H9 (cell line): Measurements from ENCODE around the gene FRMD1. TPM values are rescaled to one million over a fixed set of nuclear protein-coding genes. Genes with fewer than 3 reads are reported as not detected.
A peak's percentile ranks its signal among the peaks of the same experiment; 100 is the strongest.

Source experiments
- DNase-seq: peaks from one replicate; pipeline ENCODE4 v3.0.0-alpha.2; 2017
- H2AFZ ChIP-seq: one replicate; pipeline ENCODE4 v1.6.1; 2013; ENCODE audit warnings: mild to moderate bottlenecking, low read length, control low read depth, moderate library complexity
- H2AK5ac ChIP-seq: 2 replicates; pipeline ENCODE4 v1.6.1; 2013; ENCODE audit warnings: low read length, control low read depth, mixed read lengths; ENCODE audit not compliant: insufficient read length
- H2BK120ac ChIP-seq: one replicate; pipeline ENCODE4 v1.6.1; 2013; ENCODE audit warnings: low read depth, mild to moderate bottlenecking, low read length, control low read depth, inconsistent platforms; ENCODE audit not compliant: poor library complexity, severe bottlenecking
- H2BK12ac ChIP-seq: 2 replicates; pipeline ENCODE4 v1.6.1; 2013; ENCODE audit warnings: low read length, control low read depth, mixed read lengths, low read depth; ENCODE audit not compliant: insufficient read length
- H2BK15ac ChIP-seq: 2 replicates; pipeline ENCODE4 v1.6.1; 2013; ENCODE audit warnings: low read depth, low read length, control low read depth
- H2BK20ac ChIP-seq: one replicate; pipeline ENCODE4 v1.6.1; 2013; ENCODE audit warnings: low read depth, mild to moderate bottlenecking, low read length, control low read depth, inconsistent platforms; ENCODE audit not compliant: poor library complexity, severe bottlenecking
- H2BK5ac ChIP-seq: 2 replicates; pipeline ENCODE4 v1.6.1; 2013; ENCODE audit warnings: low read length, control low read depth, mixed read lengths; ENCODE audit not compliant: insufficient read length
- H3K14ac ChIP-seq: 2 replicates; pipeline ENCODE4 v1.6.1; 2013; ENCODE audit warnings: low read length, control low read depth; ENCODE audit not compliant: insufficient read depth
- H3K18ac ChIP-seq: 2 replicates; pipeline ENCODE4 v1.6.1; 2013; ENCODE audit warnings: low read depth, mild to moderate bottlenecking, mixed read lengths, low read length, control low read depth; ENCODE audit not compliant: insufficient read length
- H3K23ac ChIP-seq: 2 replicates; pipeline ENCODE4 v1.6.1; 2013; ENCODE audit warnings: low read length, control low read depth, mixed read lengths, low read depth; ENCODE audit not compliant: insufficient read length
- H3K23me2 ChIP-seq: 2 replicates; pipeline ENCODE4 v1.6.1; 2013; ENCODE audit warnings: low read depth, mild to moderate bottlenecking, mixed read lengths, low read length, control low read depth; ENCODE audit not compliant: insufficient read length, poor library complexity, severe bottlenecking
- H3K27ac ChIP-seq: 2 replicates; pipeline ENCODE4 v1.5.1; 2013; ENCODE audit warnings: low read length, control low read depth, mixed read lengths, low read depth; ENCODE audit not compliant: insufficient read length
- H3K27me3 ChIP-seq: 2 replicates; pipeline ENCODE4 v1.6.1; 2013; ENCODE audit warnings: low read length, control low read depth, inconsistent platforms; ENCODE audit not compliant: insufficient read depth
- H3K4ac ChIP-seq: 2 replicates; pipeline ENCODE4 v1.6.1; 2013; ENCODE audit warnings: low read depth, mild to moderate bottlenecking, control low read depth, inconsistent platforms, low read length, moderate library complexity
- H3K4me1 ChIP-seq: 2 replicates; pipeline ENCODE4 v1.6.1; 2013; ENCODE audit warnings: low read length, control low read depth, inconsistent platforms; ENCODE audit not compliant: insufficient read depth
- H3K4me2 ChIP-seq: 2 replicates; pipeline ENCODE4 v1.6.1; 2013; ENCODE audit warnings: low read length, control low read depth, mixed read lengths; ENCODE audit not compliant: insufficient read length, insufficient read depth
- H3K56ac ChIP-seq: 2 replicates; pipeline ENCODE4 v1.6.1; 2013; ENCODE audit warnings: low read depth, mild to moderate bottlenecking, mixed read lengths, low read length, control low read depth; ENCODE audit not compliant: insufficient read length
- H3K79me1 ChIP-seq: 2 replicates; pipeline ENCODE4 v1.6.1; 2013; ENCODE audit warnings: low read depth, mild to moderate bottlenecking, moderate library complexity, low read length, control low read depth, inconsistent platforms; ENCODE audit not compliant: insufficient read depth, poor library complexity, severe bottlenecking
- H3K79me2 ChIP-seq: 2 replicates; pipeline ENCODE4 v1.6.1; 2013; ENCODE audit warnings: low read length, control low read depth, inconsistent platforms; ENCODE audit not compliant: insufficient read depth
- H3K9ac ChIP-seq: 2 replicates; pipeline ENCODE4 v1.6.1; 2013; ENCODE audit warnings: low read length, control low read depth, mixed read lengths; ENCODE audit not compliant: insufficient read length; ENCODE audit errors: extremely low read depth
- H3K9me3 ChIP-seq: one replicate; pipeline ENCODE4 v1.6.1; 2013; ENCODE audit warnings: low read depth, low read length, inconsistent platforms; ENCODE audit not compliant: control insufficient read depth
- H3T11ph ChIP-seq: one replicate; pipeline ENCODE4 v1.6.1; 2013; ENCODE audit warnings: mild to moderate bottlenecking, low read length, control low read depth, inconsistent platforms
- H4K20me1 ChIP-seq: one replicate; pipeline ENCODE4 v1.6.1; 2013; ENCODE audit not compliant: control insufficient read depth, insufficient read length, insufficient read depth
- H4K5ac ChIP-seq: 2 replicates; pipeline ENCODE4 v1.6.1; 2013; ENCODE audit warnings: low read depth, mild to moderate bottlenecking, mixed read lengths, low read length, control low read depth; ENCODE audit not compliant: insufficient read length
- H4K8ac ChIP-seq: replicated peaks from 2 replicates; pipeline ENCODE4 v1.6.1; 2013; ENCODE audit warnings: low read length, control low read depth, mixed read lengths, low read depth; ENCODE audit not compliant: insufficient read length
- H4K91ac ChIP-seq: 2 replicates; pipeline ENCODE4 v1.6.1; 2013; ENCODE audit warnings: low read depth, mild to moderate bottlenecking, moderate library complexity, mixed read lengths, low read length, control low read depth; ENCODE audit not compliant: insufficient read length
- H3K27ac Mint-ChIP-seq, 3 experiments: 2 replicates in 2 of 3; 3 replicates in 1 of 3; pipeline ENCODE4 v1.8.0; 2020 to 2021; ENCODE audit warnings: mixed read lengths in 3 of 3, mild to moderate bottlenecking in 1 of 3, moderate library complexity in 1 of 3
- H3K27me3 Mint-ChIP-seq: 2 replicates; pipeline ENCODE4 v1.8.0; 2021; ENCODE audit warnings: low read depth, mild to moderate bottlenecking, moderate library complexity, mixed read lengths
- H3K36me3 Mint-ChIP-seq, 3 experiments: 2 replicates in 2 of 3; 3 replicates in 1 of 3; pipeline ENCODE4 v1.8.0; 2020 to 2021; ENCODE audit warnings: low read depth in 3 of 3, mixed read lengths in 3 of 3; ENCODE audit not compliant: insufficient read depth in 1 of 3
- H3K4me1 Mint-ChIP-seq, 2 experiments: 2 replicates each; pipeline ENCODE4 v1.8.0; 2020; ENCODE audit warnings: mixed read lengths in 2 of 2
- H3K4me3 Mint-ChIP-seq, 2 experiments: 2 replicates in 1 of 2; 3 replicates in 1 of 2; pipeline ENCODE4 v1.8.0; 2020 to 2021; ENCODE audit warnings: mild to moderate bottlenecking in 2 of 2, mixed read lengths in 2 of 2, moderate library complexity in 1 of 2
- H3K9me3 Mint-ChIP-seq, 2 experiments: 2 replicates in 1 of 2; 3 replicates in 1 of 2; pipeline ENCODE4 v1.8.0; 2020; ENCODE audit warnings: mild to moderate bottlenecking in 2 of 2, mixed read lengths in 2 of 2, moderate library complexity in 1 of 2
- WGBS: extraction: QIAGEN DNeasy Blood & Tissue Kit; methylation state at CpG from one replicate; pipeline ENCODE4 v1.1.7; 2013; ENCODE audit warnings: missing lambda C conversion rate, low lambda C conversion rate, mixed read lengths; ENCODE audit not compliant: insufficient read length; ENCODE audit errors: extremely low coverage; 5-methylcytosine and 5-hydroxymethylcytosine counted together
- total RNA-seq: library from RNA; stranded (reverse); gene quantifications from 2 replicates; pipeline ENCODE4 v1.2.1, GENCODE V29; 2021
- TF ChIP-seq, protein P1 (sequence below): fragments of 200-600 bp; sonication (generic); conservative IDR thresholded peaks from 3 replicates; pipeline ENCODE4 v1.8.0; 2021; ENCODE audit warnings: antibody characterized with exemption, mild to moderate bottlenecking

The FRMD1 gene
- total RNA-seq, 1 experiment from 2014 or later: not detected

DNA sequence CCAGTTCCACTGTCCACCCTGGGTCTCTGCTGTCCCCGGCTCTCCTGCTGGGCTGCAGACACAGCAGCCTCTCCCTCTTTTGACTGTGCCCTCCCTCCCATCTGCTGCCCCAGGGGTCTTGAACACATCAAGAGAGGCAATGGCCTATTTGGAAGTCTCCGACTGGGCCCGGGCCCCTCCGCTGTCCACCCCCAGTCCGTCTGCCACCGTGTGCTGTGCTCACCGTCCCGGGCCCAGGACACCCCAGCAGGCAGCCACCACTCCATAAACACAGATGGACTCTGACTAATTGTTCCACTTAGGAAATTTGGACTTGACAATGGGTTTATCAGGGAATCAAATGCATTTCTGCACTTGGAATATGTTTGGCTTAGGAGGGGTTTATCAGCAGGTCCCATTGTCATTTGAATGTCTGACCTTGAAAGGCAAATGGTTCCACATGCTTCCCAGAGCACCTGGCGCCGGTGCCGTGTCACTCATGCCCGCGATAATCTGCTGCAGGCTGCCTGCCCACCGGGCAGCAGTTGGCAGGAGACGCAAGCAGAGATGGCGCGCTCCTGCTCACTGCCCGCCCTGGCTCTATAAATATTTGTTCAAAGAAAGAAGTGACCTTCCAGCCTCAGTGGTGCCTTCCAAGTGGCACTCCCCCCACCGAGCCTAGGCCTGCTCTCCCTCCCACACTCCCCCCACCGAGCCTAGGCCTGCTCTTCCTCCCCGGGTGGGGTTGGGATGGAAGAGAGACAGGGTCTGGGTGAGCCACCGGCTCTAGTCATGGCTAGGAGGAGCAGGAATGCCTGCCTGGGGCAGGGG is 18.8 kb upstream of the FRMD1 start:
- Histone ChIP-seq H3K79me2 (no peaks in the 10 kb centered on the region), H3T11ph (no peak overlapping the region), H2BK20ac (no peak overlapping the region), H3K4me1 (peaks cover 6% of the 10 kb centered on the region; the same call in 1 of the 2 replicates), H3K56ac (no peak overlapping the region), H3K9me3 (no peaks in the 10 kb centered on the region), H3K79me1 (no peaks in the 10 kb centered on the region), H2BK15ac (no peak overlapping the region), H2AFZ (no peak overlapping the region), H2BK12ac (no peak overlapping the region), H3K14ac (no peak overlapping the region), H3K23me2 (no peaks in the 10 kb centered on the region), H4K91ac (no peak overlapping the region), H3K27me3 (no peaks in the 10 kb centered on the region), H2BK5ac (no peak overlapping the region), H2BK120ac (no peak overlapping the region), H3K27ac (no peak overlapping the region), H4K5ac (no peak overlapping the region), H3K9ac (no peak overlapping the region), H4K8ac (no peak overlapping the region), H3K23ac (no peak overlapping the region), H4K20me1 (no peaks in the 10 kb centered on the region), H3K4me2 (no peak overlapping the region), H3K4ac (no peak overlapping the region), H2AK5ac (no peak overlapping the region), H3K18ac (no peak overlapping the region)
- no peak overlapping the region for H3K4me3 Mint-ChIP-seq
- H3K4me1 Mint-ChIP-seq: peaks cover 29 to 35% of the 10 kb centered on the region in 2 experiments
- H3K27me3 Mint-ChIP-seq: peaks cover 3% of the 10 kb centered on the region
- H3K36me3 Mint-ChIP-seq: 0 out of 7 replicates have a peak, but pooled peaks cover 0 to 1% (median 0%) of the 10 kb centered on the region in 3 experiments
- TF ChIP-seq, protein P1, sequence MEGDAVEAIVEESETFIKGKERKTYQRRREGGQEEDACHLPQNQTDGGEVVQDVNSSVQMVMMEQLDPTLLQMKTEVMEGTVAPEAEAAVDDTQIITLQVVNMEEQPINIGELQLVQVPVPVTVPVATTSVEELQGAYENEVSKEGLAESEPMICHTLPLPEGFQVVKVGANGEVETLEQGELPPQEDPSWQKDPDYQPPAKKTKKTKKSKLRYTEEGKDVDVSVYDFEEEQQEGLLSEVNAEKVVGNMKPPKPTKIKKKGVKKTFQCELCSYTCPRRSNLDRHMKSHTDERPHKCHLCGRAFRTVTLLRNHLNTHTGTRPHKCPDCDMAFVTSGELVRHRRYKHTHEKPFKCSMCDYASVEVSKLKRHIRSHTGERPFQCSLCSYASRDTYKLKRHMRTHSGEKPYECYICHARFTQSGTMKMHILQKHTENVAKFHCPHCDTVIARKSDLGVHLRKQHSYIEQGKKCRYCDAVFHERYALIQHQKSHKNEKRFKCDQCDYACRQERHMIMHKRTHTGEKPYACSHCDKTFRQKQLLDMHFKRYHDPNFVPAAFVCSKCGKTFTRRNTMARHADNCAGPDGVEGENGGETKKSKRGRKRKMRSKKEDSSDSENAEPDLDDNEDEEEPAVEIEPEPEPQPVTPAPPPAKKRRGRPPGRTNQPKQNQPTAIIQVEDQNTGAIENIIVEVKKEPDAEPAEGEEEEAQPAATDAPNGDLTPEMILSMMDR: no peak
- DNase-seq: no peak
- no peaks in the 10 kb centered on the region for H3K9me3 Mint-ChIP-seq
- H3K27ac Mint-ChIP-seq: peak overlapping the region in 1 of 3 experiments; percentile 72; a peak in 2 of 7 replicates
- no CpG with 5 or more reads among the region's 22 CpGs for WGBS
